Kidney (tissue), 14 donors: Measurements from ENCODE around the gene OR52B6. TPM values are rescaled to one million over a fixed set of nuclear protein-coding genes. Genes with fewer than 3 reads are reported as not detected.
A peak's percentile ranks its signal among the peaks of the same experiment; 100 is the strongest.

ENCODE experiments used
- DNase-seq, 5 donors: peaks; one replicate each; pipeline ENCODE4 v3.0.0-alpha.2; 2013 to 2020
- FAIRE-seq: peaks from 2 replicates; lab custom pipeline; 2012; peaks lifted over from hg19 to GRCh38; lab: Jason Lieb, UNC
- H3K27ac ChIP-seq, 2 donors: one replicate each; pipeline ENCODE4 v1.7.0; 2013; ENCODE audit warnings: low read depth in 2 of 2, low read length in 2 of 2, inconsistent platforms in 1 of 2
- H3K27me3 ChIP-seq: one replicate; pipeline ENCODE4 v1.7.1; 2013; ENCODE audit warnings: low read length, inconsistent platforms; ENCODE audit not compliant: control insufficient read depth, insufficient read depth
- H3K36me3 ChIP-seq, 3 donors: one replicate each; pipeline versions ENCODE4 v1.7.0 to v1.7.1; 2013; ENCODE audit warnings: low read length in 3 of 3, control low read depth in 1 of 3, inconsistent platforms in 1 of 3; ENCODE audit not compliant: insufficient read depth in 3 of 3, control insufficient read depth in 2 of 3
- H3K4me1 ChIP-seq, 3 donors: one replicate each; pipeline versions ENCODE4 v1.7.0 to v1.7.1; 2013; ENCODE audit warnings: low read length in 3 of 3, inconsistent platforms in 1 of 3, low read depth in 1 of 3; ENCODE audit not compliant: control insufficient read depth in 2 of 3, insufficient read depth in 2 of 3
- H3K4me3 ChIP-seq, 3 donors: one replicate each; pipeline versions ENCODE4 v1.7.0 to v1.8.1; 2013; ENCODE audit warnings: low read length in 3 of 3, control low read depth in 1 of 3, inconsistent platforms in 1 of 3
- H3K9ac ChIP-seq, 3 donors: one replicate each; pipeline versions ENCODE4 v1.7.0 to v1.7.1; 2013; ENCODE audit warnings: low read length in 3 of 3, control low read depth in 1 of 3, inconsistent platforms in 1 of 3
- H3K9me3 ChIP-seq, 3 donors: one replicate each; pipeline versions ENCODE4 v1.7.0 to v1.7.1; 2013; ENCODE audit warnings: low read length in 3 of 3, control low read depth in 1 of 3, inconsistent platforms in 1 of 3; ENCODE audit not compliant: control insufficient read depth in 2 of 3, insufficient read depth in 1 of 3
- intact Hi-C: fragments of 100-400 bp; cut with DNase I; formaldehyde crosslinking; loops from one replicate; pipeline ENCODE4 v1.11.1; 2022
- polyA plus RNA-seq: library from polyadenylated mRNA; stranded (reverse); fragments of 350-450 nt; fragmentation: Illumina TruSeq; extraction: RNeasy Lipid Tissue Mini Kit (QIAGEN cat#74804); gene quantifications from one replicate; pipeline ENCODE4 v1.2.3, GENCODE V29; 2014; ENCODE audit warnings: low read depth, low replicate concordance; ENCODE audit not compliant: insufficient read depth
- total RNA-seq: library from RNA; stranded (reverse); fragmentation: NEBNext Ultra II Directional; extraction: Animal tissue kit (Norgen Biotek cat#: 25700); gene quantifications from one replicate; pipeline ENCODE4 v1.2.1, GENCODE V29; 2021
- TF ChIP-seq, protein P1 (sequence below): IDR thresholded peaks from 3 replicates; pipeline ENCODE4 v1.5.1; 2012; ENCODE audit warnings: mild to moderate bottlenecking, moderate library complexity, borderline replicate concordance; ENCODE audit not compliant: insufficient read depth; ENCODE audit errors: extremely low read depth
- donor health status: control.
- donor health status: control.
- donor health status: control.
- donor health status: control.
- donor health status: control.
- donor health status: DM: yes; HTN: yes; CAD: no.
- donor health status: Normal renal cell carcinoma (clear cell type).

OR52B6 gene
- total and polyA plus RNA-seq, 2 donors from 2014 or later, result not detected

DNA sequence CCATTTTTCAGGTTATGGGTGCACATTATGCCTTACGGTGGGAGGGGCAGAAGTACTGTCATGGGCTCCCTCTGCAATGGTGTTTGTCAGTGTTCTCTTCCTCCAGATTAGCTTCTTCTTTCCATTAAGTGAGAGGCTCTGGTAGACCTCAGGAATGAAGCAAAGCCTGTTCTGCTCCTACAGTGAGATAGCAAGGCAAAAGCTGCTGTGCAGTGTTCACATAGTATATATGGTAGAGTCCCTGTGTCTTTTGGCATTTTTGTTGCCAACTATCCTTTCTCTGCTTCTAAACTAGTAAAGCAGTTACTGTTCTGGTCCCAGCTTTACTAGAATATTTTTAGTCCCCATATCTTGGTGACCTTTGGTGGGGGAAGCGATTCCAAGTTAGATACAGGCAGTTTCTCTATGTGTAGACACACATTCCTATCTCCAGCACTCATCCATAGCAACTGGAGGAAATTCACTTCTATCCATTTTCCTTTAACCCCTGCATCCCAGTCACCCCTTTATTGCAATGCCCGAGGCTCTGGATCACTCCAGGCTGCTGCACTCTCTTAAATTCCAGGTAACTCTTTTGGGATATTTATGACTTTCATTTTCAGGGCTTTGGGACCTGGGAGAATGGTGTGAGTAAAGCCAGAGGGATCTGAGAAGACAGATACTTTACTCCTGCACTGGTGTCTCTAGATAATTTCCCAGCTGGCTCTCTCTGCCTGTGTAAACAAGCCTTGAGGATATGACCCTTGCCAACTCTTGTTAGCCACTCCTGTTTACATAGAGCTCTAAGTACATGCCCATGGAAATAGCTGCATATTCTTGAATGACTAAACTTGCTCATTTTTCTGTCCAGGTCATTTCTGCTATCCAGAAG, 40.2 kb downstream of the OR52B6 start:
- H3K36me3 ChIP-seq, result no peaks in the 10 kb centered on the region
- no peaks in the 10 kb centered on the region for H3K9me3 ChIP-seq
- peak in 2 of 5 donors; percentile 21 to 29 for DNase-seq
- intact Hi-C loops, result no loop called here
- H3K27ac ChIP-seq, result no peak overlapping the region
- TF ChIP-seq, protein P1, sequence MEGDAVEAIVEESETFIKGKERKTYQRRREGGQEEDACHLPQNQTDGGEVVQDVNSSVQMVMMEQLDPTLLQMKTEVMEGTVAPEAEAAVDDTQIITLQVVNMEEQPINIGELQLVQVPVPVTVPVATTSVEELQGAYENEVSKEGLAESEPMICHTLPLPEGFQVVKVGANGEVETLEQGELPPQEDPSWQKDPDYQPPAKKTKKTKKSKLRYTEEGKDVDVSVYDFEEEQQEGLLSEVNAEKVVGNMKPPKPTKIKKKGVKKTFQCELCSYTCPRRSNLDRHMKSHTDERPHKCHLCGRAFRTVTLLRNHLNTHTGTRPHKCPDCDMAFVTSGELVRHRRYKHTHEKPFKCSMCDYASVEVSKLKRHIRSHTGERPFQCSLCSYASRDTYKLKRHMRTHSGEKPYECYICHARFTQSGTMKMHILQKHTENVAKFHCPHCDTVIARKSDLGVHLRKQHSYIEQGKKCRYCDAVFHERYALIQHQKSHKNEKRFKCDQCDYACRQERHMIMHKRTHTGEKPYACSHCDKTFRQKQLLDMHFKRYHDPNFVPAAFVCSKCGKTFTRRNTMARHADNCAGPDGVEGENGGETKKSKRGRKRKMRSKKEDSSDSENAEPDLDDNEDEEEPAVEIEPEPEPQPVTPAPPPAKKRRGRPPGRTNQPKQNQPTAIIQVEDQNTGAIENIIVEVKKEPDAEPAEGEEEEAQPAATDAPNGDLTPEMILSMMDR, result no peak
- no peak for FAIRE-seq
- no peaks in the 10 kb centered on the region for H3K27me3 ChIP-seq
- no peak overlapping the region for H3K9ac ChIP-seq
- no peak overlapping the region for H3K4me3 ChIP-seq
- H3K4me1 ChIP-seq, result peaks cover 0 to 10% (median 0%) of the 10 kb centered on the region in 3 donors

- no peak overlapping the region for H3K4me3 ChIP-seq
- H3K27ac ChIP-seq, result no peak overlapping the region
- peaks cover 0 to 12% (median 0%) of the 10 kb centered on the region in 3 donors for H3K4me1 ChIP-seq
- no peak for DNase-seq
- intact Hi-C loops, result no loop called here
- no peaks in the 10 kb centered on the region for H3K36me3 ChIP-seq
- H3K9ac ChIP-seq, result no peak overlapping the region
- no peaks in the 10 kb centered on the region for H3K9me3 ChIP-seq
- TF ChIP-seq, protein P1, result no peak
- FAIRE-seq, result no peak
- no peaks in the 10 kb centered on the region for H3K27me3 ChIP-seq
Observed at GRCh38 chr11:5621580-5621979, 40.9 kb downstream of the OR52B6 start.

DNA sequence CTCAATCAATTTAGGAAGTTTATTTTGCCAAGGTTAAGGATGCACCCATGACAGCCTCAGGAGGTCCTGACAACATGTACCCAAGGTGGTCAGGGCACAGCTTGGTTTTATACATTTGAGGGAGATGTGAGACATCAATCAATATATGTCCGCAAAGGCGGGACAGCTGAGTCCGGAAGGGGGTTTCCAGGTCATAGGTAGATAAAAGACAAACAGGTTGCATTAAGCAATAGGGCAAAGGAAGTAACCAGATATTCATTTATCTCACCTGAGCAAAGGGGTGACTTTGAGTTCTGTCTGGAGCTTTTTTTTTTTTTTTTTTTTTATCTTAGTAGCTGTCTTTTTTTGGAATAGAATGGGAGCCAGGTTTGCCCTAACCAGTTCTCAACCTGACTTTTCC, 42.1 kb downstream of the OR52B6 start:
- Histone ChIP-seq H3K4me1 (peaks cover 0 to 12% (median 0%) of the 10 kb centered on the region in 3 donors), H3K9ac (no peak overlapping the region), H3K9me3 (no peaks in the 10 kb centered on the region), H3K27ac (no peak overlapping the region), H3K4me3 (no peak overlapping the region), H3K36me3 (no peaks in the 10 kb centered on the region), H3K27me3 (no peaks in the 10 kb centered on the region)
- TF ChIP-seq, protein P1, result no peak
- FAIRE-seq, result no peak
- no peak for DNase-seq
- intact Hi-C loops, result no loop called here
